Activated B cell treated with CpG ODN at 0.5 μM for 24 hours (primary cell): ENCODE data around the gene DPEP1. TPM values are rescaled to one million over a fixed set of nuclear protein-coding genes. Genes with fewer than 3 reads are reported as not detected.

Source experiments
- ATAC-seq: fragments of 200-7000 bp; cut with Tn5 transposase; one replicate; pipeline ENCODE4 v1.10.0; 2021; ENCODE audit warnings: low read depth, mild to moderate bottlenecking, moderate library complexity
- CTCF ChIA-PET: fragments of 350-600 bp; sonication (Branson Sonifier 250); formaldehyde crosslinking; loops from one replicate; lab custom pipeline; 2021; ENCODE audit warnings: antibody characterized with exemption; lab: Charles Lee
- POLR2A ChIA-PET: fragments of 350-600 bp; sonication (Branson Sonifier 250); formaldehyde crosslinking; loops from one replicate; lab custom pipeline; 2021; ENCODE audit warnings: antibody characterized with exemption; lab: Charles Lee
- DNase-seq: peaks from one replicate; pipeline ENCODE4 v3.0.0; 2022
- H3K27ac Mint-ChIP-seq: one replicate; pipeline ENCODE4 v1.8.0; 2020; ENCODE audit warnings: mixed read lengths
- H3K27me3 Mint-ChIP-seq: one replicate; pipeline ENCODE4 v1.8.0; 2021; ENCODE audit warnings: mixed read lengths
- H3K36me3 Mint-ChIP-seq: one replicate; pipeline ENCODE4 v1.8.0; 2021; ENCODE audit warnings: low read depth, mixed read lengths
- H3K4me1 Mint-ChIP-seq: one replicate; pipeline ENCODE4 v1.8.0; 2021; ENCODE audit warnings: mixed read lengths
- H3K4me3 Mint-ChIP-seq: one replicate; pipeline ENCODE4 v1.8.0; 2020; ENCODE audit warnings: mild to moderate bottlenecking, mixed read lengths
- H3K9me3 Mint-ChIP-seq: one replicate; pipeline ENCODE4 v1.8.0; 2020; ENCODE audit warnings: mixed read lengths
- CTCF ChIP-seq: fragments of 200-600 bp; IDR thresholded peaks from one replicate; pipeline ENCODE4 v1.8.0; 2022; ENCODE audit warnings: antibody characterized with exemption, mild to moderate bottlenecking
- intact Hi-C: fragments of 100-400 bp; cut with micrococcal nuclease; formaldehyde crosslinking; loops from one replicate; pipeline ENCODE4 v1.15.1; 2024
- total RNA-seq: library from RNA; stranded (reverse); gene quantifications from 2 replicates; pipeline ENCODE4 v1.2.3, GENCODE V29; 2022

The DPEP1 gene
- total RNA-seq, 1 donor from 2014 or later = not detected

DNA sequence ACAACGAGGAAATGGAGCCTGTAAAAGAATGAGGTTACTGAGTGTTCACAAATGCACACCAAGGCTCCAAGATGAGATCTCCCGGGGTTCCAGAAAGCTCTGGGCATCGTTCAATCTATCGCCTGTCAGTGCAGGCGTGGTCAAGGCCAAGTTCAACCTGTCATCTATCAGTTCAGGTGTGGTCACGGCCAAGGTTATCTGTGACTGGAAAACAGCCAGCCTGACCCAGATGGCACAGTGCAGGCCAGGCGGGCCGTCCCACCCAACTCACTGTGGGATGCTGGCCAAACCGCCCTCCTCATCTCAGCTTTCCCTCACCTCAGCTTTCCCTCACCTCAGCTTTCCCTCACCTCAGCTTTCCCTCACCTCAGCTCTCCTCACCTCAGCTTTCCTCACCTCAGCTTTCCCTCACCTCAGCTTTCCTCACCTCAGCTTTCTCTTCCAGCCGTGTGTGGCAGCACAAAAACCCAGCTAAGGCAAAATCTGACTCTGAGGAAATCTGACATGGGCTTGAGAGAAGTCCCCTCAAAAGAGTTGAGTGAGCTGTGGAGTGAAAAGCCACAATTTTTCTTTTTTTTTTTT is 41.7 kb downstream of the DPEP1 start:
- TF ChIP-seq CTCF = no peak
- Mint-ChIP-seq H3K4me1 (peaks cover 33% of the 10 kb centered on the region), H3K36me3 (peaks cover 15% of the 10 kb centered on the region), H3K9me3 (no peaks in the 10 kb centered on the region), H3K27ac (no peak overlapping the region), H3K27me3 (no peaks in the 10 kb centered on the region), H3K4me3 (peak overlapping the region; percentile 85)
- no peak for DNase-seq
- CTCF ChIA-PET = no interaction called here
- POLR2A ChIA-PET = no interaction called here
- intact Hi-C loops = loop anchor here (5.0 kb wide), 1 partner anchor 162 kb away; the partner anchor contains the start of gene FANCA
- no peak for ATAC-seq

DNA sequence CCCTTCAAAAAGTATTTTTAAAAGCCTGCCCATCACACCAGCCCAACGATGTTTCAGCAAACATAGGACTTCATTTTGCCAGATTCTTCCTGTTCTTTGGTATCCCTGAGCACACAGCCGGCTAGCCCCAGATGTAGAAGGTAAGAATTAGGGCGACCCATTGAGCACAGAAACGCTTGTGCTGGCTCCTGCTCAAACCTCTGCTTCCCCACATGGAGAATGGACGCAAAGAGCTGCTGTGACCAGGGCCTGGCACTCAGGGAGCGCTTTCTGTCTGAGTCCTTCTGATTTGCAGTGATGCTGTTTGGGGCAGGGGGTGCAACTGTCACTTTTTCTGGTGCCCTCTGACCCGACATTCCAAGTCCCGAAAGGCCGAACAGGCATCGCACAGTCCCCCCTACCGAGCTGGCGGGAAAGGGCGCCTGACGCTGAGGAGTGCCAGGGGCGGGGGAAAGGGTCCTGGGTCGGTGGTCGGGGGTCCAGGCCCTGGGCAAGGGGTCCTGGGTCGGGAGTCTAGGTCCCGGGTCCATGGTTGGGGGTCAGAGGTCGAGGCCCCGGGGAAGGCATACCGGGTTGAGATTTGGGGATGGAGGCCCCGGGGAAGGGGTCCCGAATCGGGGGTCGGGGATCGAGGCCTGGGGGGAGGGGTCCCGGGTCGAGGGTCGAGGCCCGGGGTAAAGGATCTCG is 43.1 kb downstream of the DPEP1 start:
- CTCF ChIA-PET = interaction anchor here (0.9 kb wide), 1 partner anchor 43 kb away, joined by 3 read pairs; no protein-coding TSS in a partner anchor
- DNase-seq (no peak), ATAC-seq (no peak)
- POLR2A ChIA-PET = interaction anchor here (0.5 to 1.5 kb wide), 9 partner anchors 21 to 409 kb away, joined by 3 to 14 read pairs (median 3); partner anchors contain the start of genes CDK10 and TCF25
- intact Hi-C loops = loop anchor here (1.0 to 5.0 kb wide), 4 partner anchors 45 to 218 kb away; partner anchors contain the start of genes FANCA, SPATA2L and SPIRE2
- no peak for TF ChIP-seq CTCF
- Mint-ChIP-seq H3K36me3 (peaks cover 15% of the 10 kb centered on the region), H3K27me3 (no peaks in the 10 kb centered on the region), H3K27ac (peak overlapping the region; percentile 71), H3K4me1 (peaks cover 33% of the 10 kb centered on the region), H3K4me3 (peak overlapping the region; percentile 85), H3K9me3 (no peaks in the 10 kb centered on the region)

DNA sequence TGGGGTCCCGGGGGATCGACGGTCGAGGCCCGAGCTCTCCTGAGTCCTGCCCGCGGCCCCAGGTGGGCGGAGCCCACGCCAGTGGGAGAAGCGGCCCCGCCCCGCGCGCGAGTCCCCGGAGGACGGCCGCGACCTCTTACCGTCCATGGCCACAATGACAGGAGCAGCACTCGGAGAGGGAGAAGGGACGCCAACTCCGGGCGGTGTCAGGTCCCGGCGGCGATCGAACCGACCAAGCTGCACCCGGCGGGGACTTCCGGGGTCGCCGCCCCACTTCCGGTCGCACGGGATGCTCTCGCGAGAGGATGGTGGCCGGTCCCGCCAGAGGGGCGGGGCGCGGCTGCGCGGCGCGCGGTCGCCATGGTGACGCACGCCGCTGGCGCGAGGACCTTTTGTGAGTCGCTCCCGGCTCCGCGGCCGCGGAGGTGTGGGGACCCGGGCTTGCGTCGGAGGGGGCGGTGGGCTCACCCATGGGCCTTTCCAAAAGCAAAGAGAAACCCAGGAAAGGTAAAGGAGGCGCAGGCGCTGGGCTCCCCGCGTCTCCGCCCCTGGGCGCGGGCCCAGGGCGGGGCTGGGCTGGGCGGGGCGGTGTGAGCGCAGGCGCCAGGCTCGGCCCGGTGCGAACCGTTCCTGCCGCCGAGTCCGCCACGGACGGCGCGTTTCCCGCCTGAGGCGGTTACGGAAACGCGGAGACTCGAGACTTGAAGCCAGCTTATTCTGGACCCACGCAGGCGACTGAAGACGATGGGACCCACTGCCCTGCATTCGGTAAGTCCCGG is 44.2 kb downstream of the DPEP1 start, which contains the start of the genes CHMP1A and SPATA33:
CHMP1A (minus strand) TSS at position 267 of the 779 bp plus-strand sequence; CDS start at position 147, 120 bp downstream.
SPATA33 (plus strand) TSS at position 395 of the 779 bp plus-strand sequence; CDS start at position 471, 76 bp downstream.
- no peak for TF ChIP-seq CTCF
- H3K27ac Mint-ChIP-seq = peak within 1 kb of the TSS; percentile 75
- DNase-seq (peak; percentile 96), ATAC-seq (peak; percentile 91)
- H3K4me1 Mint-ChIP-seq = peaks cover 33% of the 10 kb centered on the region
- H3K4me3 Mint-ChIP-seq = peak within 1 kb of the TSS; percentile 85
- ChIA-PET CTCF (interaction anchor here (0.9 to 1.3 kb wide), 2 partner anchors 29 to 42 kb away, joined by 3 read pairs; partner anchors contain the start of gene CDK10), POLR2A (interaction anchor here (0.5 to 1.5 kb wide), 11 partner anchors 20 to 410 kb away, joined by 3 to 14 read pairs (median 3); partner anchors contain the start of genes CDK10 and TCF25)
- H3K9me3 Mint-ChIP-seq = no peaks in the 10 kb centered on the region
- no peaks in the 10 kb centered on the region for H3K27me3 Mint-ChIP-seq
- intact Hi-C loops = loop anchor here (1.0 to 5.0 kb wide), 5 partner anchors 29 to 217 kb away; partner anchors contain the start of genes CDK10, FANCA, SPATA2L and SPIRE2
- peaks cover 16% of the 10 kb centered on the region for H3K36me3 Mint-ChIP-seq

DNA sequence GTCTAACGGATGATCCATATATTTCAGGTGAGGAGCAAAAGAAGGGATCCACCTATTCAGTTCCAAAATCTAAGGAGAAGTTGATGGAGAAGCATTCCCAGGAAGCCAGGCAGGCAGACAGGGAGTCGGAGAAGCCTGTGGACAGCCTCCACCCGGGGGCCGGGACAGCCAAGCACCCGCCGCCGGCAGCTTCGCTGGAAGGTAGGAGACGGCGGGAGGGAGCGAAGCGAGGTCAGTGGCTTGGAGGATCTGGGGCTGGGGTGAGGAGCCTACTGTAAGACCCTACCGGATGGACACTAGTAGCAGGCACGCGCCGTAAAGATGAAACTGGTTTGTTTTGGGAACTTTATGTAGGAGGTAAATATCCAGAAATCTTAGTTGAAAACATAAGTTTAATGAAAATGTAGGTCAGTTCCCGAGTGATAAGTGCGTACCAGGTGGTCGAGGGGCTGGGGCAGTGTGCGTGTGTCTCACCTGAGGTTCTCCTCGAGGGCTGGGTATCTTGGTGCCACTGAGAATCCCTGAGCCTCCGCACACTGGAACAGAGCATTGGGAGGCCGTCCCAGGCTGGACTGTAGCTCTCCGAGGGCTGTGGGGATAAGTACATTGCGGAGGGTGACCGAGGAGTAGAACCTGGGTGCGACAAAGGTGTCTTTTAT is 44.9 kb downstream of the DPEP1 start:
- Mint-ChIP-seq H3K27ac (peak overlapping the region; percentile 61), H3K27me3 (no peaks in the 10 kb centered on the region), H3K4me3 (peak overlapping the region; percentile 85), H3K9me3 (no peaks in the 10 kb centered on the region), H3K36me3 (peaks cover 17% of the 10 kb centered on the region), H3K4me1 (peaks cover 33% of the 10 kb centered on the region)
- intact Hi-C loops = loop anchor here (1.0 to 5.0 kb wide), 2 partner anchors 28 to 159 kb away; partner anchors contain the start of genes CDK10 and FANCA
- POLR2A ChIA-PET = interaction anchor here (1.0 to 1.5 kb wide), 3 partner anchors 19 to 215 kb away, joined by 4 to 9 read pairs (median 4); partner anchors contain the start of gene TCF25
- CTCF ChIA-PET = interaction anchor here (1.3 kb wide), 1 partner anchor 28 kb away, joined by 3 read pairs; the partner anchor contains the start of gene CDK10
- no peak for TF ChIP-seq CTCF
- ATAC-seq = no peak
- DNase-seq = no peak
